ENCODE measurements around the gene KIZ.

GRCh38 chr20:21083825-21084325 lies 42.0 kb upstream of the KIZ start:
- TF ChIP-seq CTCF (IDR thresholded peaks at IDR 0.05) (no peak), POLR2A (IDR thresholded peaks at IDR 0.05) (no peak)
